Measurements from ENCODE around the gene ZCCHC14.

DNA sequence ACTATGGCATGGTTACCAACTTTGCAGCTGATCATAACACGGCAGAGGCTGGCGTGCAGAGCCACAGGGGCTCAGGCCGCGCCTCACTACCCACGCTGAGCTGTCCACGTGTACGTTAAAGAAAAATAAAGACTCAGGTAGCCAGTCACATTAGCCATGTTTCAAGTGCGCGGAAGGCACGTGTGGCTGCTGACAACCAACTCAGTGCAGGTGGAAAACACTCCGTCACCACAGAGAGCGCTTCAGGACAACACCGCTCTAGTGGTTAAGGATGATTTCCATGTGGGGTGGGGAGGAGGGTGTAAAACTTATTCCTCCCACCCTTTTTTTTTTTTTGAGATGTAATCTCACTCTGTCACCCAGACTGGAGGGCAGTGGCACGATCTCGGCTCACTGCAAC is 33.8 kb downstream of the ZCCHC14 start:
- TF ChIP-seq CEBPB (IDR thresholded peaks at IDR 0.05; ENCODE audit: low read depth): no peak
- no peak for TF ChIP-seq EGR1 (IDR thresholded peaks at IDR 0.05; ENCODE audit: low read depth)
- no peak for TF ChIP-seq EZH2phosphoT487 (IDR thresholded peaks at IDR 0.05; ENCODE audit: borderline replicate concordance)
- TF ChIP-seq MAX (IDR thresholded peaks at IDR 0.05): no peak
- TF ChIP-seq, protein P1, sequence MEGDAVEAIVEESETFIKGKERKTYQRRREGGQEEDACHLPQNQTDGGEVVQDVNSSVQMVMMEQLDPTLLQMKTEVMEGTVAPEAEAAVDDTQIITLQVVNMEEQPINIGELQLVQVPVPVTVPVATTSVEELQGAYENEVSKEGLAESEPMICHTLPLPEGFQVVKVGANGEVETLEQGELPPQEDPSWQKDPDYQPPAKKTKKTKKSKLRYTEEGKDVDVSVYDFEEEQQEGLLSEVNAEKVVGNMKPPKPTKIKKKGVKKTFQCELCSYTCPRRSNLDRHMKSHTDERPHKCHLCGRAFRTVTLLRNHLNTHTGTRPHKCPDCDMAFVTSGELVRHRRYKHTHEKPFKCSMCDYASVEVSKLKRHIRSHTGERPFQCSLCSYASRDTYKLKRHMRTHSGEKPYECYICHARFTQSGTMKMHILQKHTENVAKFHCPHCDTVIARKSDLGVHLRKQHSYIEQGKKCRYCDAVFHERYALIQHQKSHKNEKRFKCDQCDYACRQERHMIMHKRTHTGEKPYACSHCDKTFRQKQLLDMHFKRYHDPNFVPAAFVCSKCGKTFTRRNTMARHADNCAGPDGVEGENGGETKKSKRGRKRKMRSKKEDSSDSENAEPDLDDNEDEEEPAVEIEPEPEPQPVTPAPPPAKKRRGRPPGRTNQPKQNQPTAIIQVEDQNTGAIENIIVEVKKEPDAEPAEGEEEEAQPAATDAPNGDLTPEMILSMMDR (IDR thresholded peaks at IDR 0.05 in 2 of 3, conservative IDR thresholded peaks at IDR 0.05 in 1 of 3; ENCODE audit: borderline replicate concordance in 1 of 3, insufficient read depth in 1 of 3, low read depth in 2 of 3, low read length in 2 of 3): no peak
- TF ChIP-seq POLR2A (IDR thresholded peaks at IDR 0.05; ENCODE audit: borderline replicate concordance, extremely low read depth, insufficient read depth, insufficient read length): no peak
- no peak for TF ChIP-seq JUND (IDR thresholded peaks at IDR 0.05)
- TF ChIP-seq, protein P2, sequence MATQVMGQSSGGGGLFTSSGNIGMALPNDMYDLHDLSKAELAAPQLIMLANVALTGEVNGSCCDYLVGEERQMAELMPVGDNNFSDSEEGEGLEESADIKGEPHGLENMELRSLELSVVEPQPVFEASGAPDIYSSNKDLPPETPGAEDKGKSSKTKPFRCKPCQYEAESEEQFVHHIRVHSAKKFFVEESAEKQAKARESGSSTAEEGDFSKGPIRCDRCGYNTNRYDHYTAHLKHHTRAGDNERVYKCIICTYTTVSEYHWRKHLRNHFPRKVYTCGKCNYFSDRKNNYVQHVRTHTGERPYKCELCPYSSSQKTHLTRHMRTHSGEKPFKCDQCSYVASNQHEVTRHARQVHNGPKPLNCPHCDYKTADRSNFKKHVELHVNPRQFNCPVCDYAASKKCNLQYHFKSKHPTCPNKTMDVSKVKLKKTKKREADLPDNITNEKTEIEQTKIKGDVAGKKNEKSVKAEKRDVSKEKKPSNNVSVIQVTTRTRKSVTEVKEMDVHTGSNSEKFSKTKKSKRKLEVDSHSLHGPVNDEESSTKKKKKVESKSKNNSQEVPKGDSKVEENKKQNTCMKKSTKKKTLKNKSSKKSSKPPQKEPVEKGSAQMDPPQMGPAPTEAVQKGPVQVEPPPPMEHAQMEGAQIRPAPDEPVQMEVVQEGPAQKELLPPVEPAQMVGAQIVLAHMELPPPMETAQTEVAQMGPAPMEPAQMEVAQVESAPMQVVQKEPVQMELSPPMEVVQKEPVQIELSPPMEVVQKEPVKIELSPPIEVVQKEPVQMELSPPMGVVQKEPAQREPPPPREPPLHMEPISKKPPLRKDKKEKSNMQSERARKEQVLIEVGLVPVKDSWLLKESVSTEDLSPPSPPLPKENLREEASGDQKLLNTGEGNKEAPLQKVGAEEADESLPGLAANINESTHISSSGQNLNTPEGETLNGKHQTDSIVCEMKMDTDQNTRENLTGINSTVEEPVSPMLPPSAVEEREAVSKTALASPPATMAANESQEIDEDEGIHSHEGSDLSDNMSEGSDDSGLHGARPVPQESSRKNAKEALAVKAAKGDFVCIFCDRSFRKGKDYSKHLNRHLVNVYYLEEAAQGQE (IDR thresholded peaks at IDR 0.05; ENCODE audit: low read depth): no peak
- no peak for TF ChIP-seq EZH2 (IDR thresholded peaks at IDR 0.05)
- TF ChIP-seq FOSL1 (IDR thresholded peaks at IDR 0.05; ENCODE audit: low read depth): no peak
- TF ChIP-seq SP1 (IDR thresholded peaks at IDR 0.05; ENCODE audit: low read depth): no peak
- no peak for TF ChIP-seq ELF1 (IDR thresholded peaks at IDR 0.05; ENCODE audit: borderline replicate concordance, low read depth)

Data from HCT116 (cell line).